ENCODE data around the gene RSF1. TPM values are rescaled to one million over a fixed set of nuclear protein-coding genes. Genes with fewer than 3 reads are reported as not detected.

The RSF1 gene
- polyA plus RNA-seq, 1 donor (not counting 4 experiments of a cell fraction or from before 2014, with no cell fraction given), result 20.9 TPM

DNA sequence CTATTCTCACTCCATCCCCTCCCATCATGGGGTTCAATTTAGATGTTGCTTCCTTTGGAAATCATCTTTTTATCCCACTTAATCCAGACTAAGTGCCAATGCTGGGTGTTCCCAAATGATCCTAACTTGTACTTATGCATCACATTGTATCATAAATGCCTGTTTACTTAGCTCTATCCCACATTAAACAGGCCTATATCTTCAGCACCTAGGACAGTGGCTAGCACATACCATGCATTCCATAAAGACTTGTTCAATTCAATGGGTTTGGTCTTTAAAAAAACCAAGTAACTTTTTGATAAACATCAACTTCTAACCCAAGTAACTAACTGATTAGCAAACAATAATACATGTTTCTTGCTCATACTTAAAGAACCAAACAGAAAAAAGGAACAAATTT, 40.6 kb downstream of the RSF1 start:
- Histone ChIP-seq H3K9ac (ENCODE audit: control insufficient read depth, extremely low read depth, insufficient read depth, low read length) (no peak overlapping the region), H3K9me3 (ENCODE audit: control insufficient read depth, low read depth, low read length) (no peaks in the 10 kb centered on the region), H3K27me3 (ENCODE audit: control insufficient read depth, extremely low read depth, insufficient read depth, low read length) (no peaks in the 10 kb centered on the region), H3K4me1 (ENCODE audit: control insufficient read depth, extremely low read depth, insufficient read depth, low read length) (no peaks in the 10 kb centered on the region), H3K9me1 (ENCODE audit: control insufficient read depth, extremely low read depth, insufficient read depth, low read length) (no peaks in the 10 kb centered on the region), H3K27ac (ENCODE audit: control insufficient read depth, insufficient read depth, low read length) (no peak overlapping the region), H2AFZ (ENCODE audit: control insufficient read depth, low read length) (no peak overlapping the region), H3K4me2 (ENCODE audit: control insufficient read depth, extremely low read depth, insufficient read depth, low read depth, low read length) (no peak overlapping the region), H3K36me3 (ENCODE audit: control insufficient read depth in 2 of 2, extremely low read depth in 1 of 2, insufficient read depth in 2 of 2, low read length in 2 of 2) (no peaks in the 10 kb centered on the region), H3K79me2 (ENCODE audit: control insufficient read depth, insufficient read depth, low read length) (peaks cover 45% of the 10 kb centered on the region), H4K20me1 (ENCODE audit: control insufficient read depth, extremely low read depth, insufficient read depth, low read length) (no peaks in the 10 kb centered on the region), H3K4me3 (ENCODE audit: control insufficient read depth in 2 of 3, extremely low read depth in 1 of 3, insufficient read depth in 2 of 3, low read depth in 1 of 3, low read length in 3 of 3) (no peak overlapping the region)
- TF ChIP-seq CTCF (optimal IDR thresholded peaks at IDR 0.05 in 1 of 3, IDR thresholded peaks at IDR 0.05 in 1 of 3, conservative IDR thresholded peaks at IDR 0.05 in 1 of 3; ENCODE audit: extremely low read depth in 1 of 3, insufficient read depth in 2 of 3, low read length in 3 of 3), result no peak
- dilution Hi-C loops (cut with MboI; ENCODE audit: extremely low pct_ligation_motif_present, low sequenced_read_pairs), result no loop called here
- FAIRE-seq (peak; percentile 63), DNase-seq (ENCODE audit: low read depth, low spot score) (no peak)

- dilution Hi-C loops (cut with MboI; ENCODE audit: extremely low pct_ligation_motif_present, low sequenced_read_pairs), result no loop called here
- H4K20me1 ChIP-seq (ENCODE audit: control insufficient read depth, extremely low read depth, insufficient read depth, low read length), result no peaks in the 10 kb centered on the region
- no peak for FAIRE-seq
These were observed 42.0 kb downstream of the RSF1 start for GRCh38 chr11:77778549-77778948.

More at GRCh38 chr11:77778549-77778948, 42.0 kb downstream of the RSF1 start:
- peaks cover 40% of the 10 kb centered on the region for H3K79me2 ChIP-seq (ENCODE audit: control insufficient read depth, insufficient read depth, low read length)
- no peak overlapping the region for H2AFZ ChIP-seq (ENCODE audit: control insufficient read depth, low read length)
- no peak overlapping the region for H3K4me3 ChIP-seq (ENCODE audit: control insufficient read depth in 2 of 3, extremely low read depth in 1 of 3, insufficient read depth in 2 of 3, low read depth in 1 of 3, low read length in 3 of 3)
- H3K27ac ChIP-seq (ENCODE audit: control insufficient read depth, insufficient read depth, low read length), result no peak overlapping the region
- no peaks in the 10 kb centered on the region for H3K9me3 ChIP-seq (ENCODE audit: control insufficient read depth, low read depth, low read length)
- no peak overlapping the region for H3K4me2 ChIP-seq (ENCODE audit: control insufficient read depth, extremely low read depth, insufficient read depth, low read depth, low read length)
- DNase-seq (ENCODE audit: low read depth, low spot score), result no peak
- no peaks in the 10 kb centered on the region for H3K36me3 ChIP-seq (ENCODE audit: control insufficient read depth in 2 of 2, extremely low read depth in 1 of 2, insufficient read depth in 2 of 2, low read length in 2 of 2)
- H3K9me1 ChIP-seq (ENCODE audit: control insufficient read depth, extremely low read depth, insufficient read depth, low read length), result no peaks in the 10 kb centered on the region
- no peak overlapping the region for H3K9ac ChIP-seq (ENCODE audit: control insufficient read depth, extremely low read depth, insufficient read depth, low read length)
- no peaks in the 10 kb centered on the region for H3K4me1 ChIP-seq (ENCODE audit: control insufficient read depth, extremely low read depth, insufficient read depth, low read length)
- H3K27me3 ChIP-seq (ENCODE audit: control insufficient read depth, extremely low read depth, insufficient read depth, low read length), result no peaks in the 10 kb centered on the region
- TF ChIP-seq EZH2 (IDR thresholded peaks at IDR 0.05; ENCODE audit: low read length) (no peak), CTCF (optimal IDR thresholded peaks at IDR 0.05 in 1 of 3, IDR thresholded peaks at IDR 0.05 in 1 of 3, conservative IDR thresholded peaks at IDR 0.05 in 1 of 3; ENCODE audit: extremely low read depth in 1 of 3, insufficient read depth in 2 of 3, low read length in 3 of 3) (no peak)
